Right lobe of liver (tissue), 4 donors: Measurements from ENCODE around the gene BLOC1S4.

Source experiments
- CTCF ChIP-seq, 4 donors: fragments of 200-600 bp in 3 of 4; fragments of 450-650 bp in 1 of 4; IDR thresholded peaks; one replicate each; pipeline versions ENCODE4 v1.5.1 to v1.8.0; 2016 to 2022; ENCODE audit warnings: antibody characterized with exemption in 4 of 4, mild to moderate bottlenecking in 2 of 4
- POLR2A ChIP-seq: fragments of 450-650 bp; IDR thresholded peaks from one replicate; pipeline ENCODE4 v1.6.1; 2017; ENCODE audit warnings: antibody characterized with exemption, mild to moderate bottlenecking
- donor health status: DM: no; HTN: no; CAD: no.
- donor health status: DM: no; HTN: no; CAD: no.
- donor health status: DM: no; HTN: yes; CAD: no.

GRCh38 chr4:6765703-6766102 is 49.7 kb downstream of the BLOC1S4 start:
- TF ChIP-seq POLR2A: no peak
- TF ChIP-seq CTCF (IDR thresholded peaks at IDR 0.05): no peak
